ENCODE data around the gene NEIL3.

Gene NEIL3

DNA sequence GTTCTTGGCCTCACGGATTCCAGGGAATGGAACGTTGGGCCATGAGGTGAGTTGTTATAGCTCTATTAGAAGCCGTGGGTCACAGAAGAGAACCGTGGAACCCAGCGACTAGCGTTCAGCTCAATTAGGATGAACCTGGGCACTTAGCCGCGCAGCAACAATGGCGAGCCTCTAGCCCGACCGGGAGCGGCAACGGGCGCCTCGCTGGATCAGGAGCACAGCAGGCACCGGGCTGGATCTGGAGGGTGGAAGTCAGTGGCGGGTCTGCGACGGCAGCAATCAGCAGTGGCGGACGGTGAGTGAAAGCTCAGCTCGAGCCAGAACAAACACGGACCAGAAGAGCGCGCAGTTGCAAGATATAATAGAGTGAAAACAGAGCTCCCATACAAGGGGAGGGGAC is 98.3 kb downstream of the NEIL3 start:
- Mint-ChIP-seq H3K4me3 (no peak overlapping the region), H3K27me3 (no peaks in the 10 kb centered on the region), H3K4me1 (no peaks in the 10 kb centered on the region), H3K9me3 (no peaks in the 10 kb centered on the region), H3K36me3 (no peaks in the 10 kb centered on the region), H3K27ac (no peak overlapping the region)

DNA sequence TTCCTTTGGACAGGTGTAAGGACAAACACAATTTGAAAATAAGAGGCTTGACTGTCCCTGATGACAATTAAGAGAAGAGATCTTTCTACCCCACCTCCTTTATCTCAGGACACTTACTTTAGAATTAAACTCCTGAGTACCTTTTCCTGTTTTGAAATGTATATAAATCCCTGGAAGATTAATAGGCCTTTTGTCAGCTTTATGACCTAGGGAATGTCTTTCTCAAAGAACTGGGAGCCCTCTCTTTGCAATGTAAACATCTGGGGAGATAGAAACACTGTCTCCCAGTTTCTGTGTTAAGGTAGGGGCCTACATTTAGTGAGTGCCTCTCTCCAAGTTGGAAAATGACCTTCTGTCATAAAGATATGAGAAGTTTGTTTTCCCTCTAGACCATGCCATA is 100.9 kb downstream of the NEIL3 start:
- Mint-ChIP-seq H3K4me1 (no peaks in the 10 kb centered on the region), H3K27ac (no peak overlapping the region)

DNA sequence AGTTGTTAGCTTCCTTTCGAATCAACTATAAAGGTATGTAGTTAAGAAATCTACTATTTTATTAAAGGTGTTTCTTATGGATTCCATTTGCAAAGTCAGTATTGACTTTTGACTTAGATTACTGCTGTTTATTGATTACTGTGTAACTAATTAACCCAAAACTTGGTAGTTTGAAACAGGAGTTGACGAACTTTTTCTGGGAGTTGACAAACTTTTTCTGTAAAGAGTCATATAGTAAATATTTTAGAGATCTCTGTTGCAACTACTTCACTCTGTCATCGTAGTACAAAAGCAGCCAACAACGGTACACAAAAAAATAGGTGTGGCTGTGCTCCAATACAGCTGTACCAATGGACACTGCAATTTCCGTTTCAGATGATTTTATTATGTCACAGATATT is 102.3 kb downstream of the NEIL3 start:
- no peaks in the 10 kb centered on the region for H3K27me3 Mint-ChIP-seq
- no peaks in the 10 kb centered on the region for H3K4me1 Mint-ChIP-seq
- H3K4me3 Mint-ChIP-seq = no peak overlapping the region
- no peaks in the 10 kb centered on the region for H3K36me3 Mint-ChIP-seq
- H3K9me3 Mint-ChIP-seq = no peaks in the 10 kb centered on the region
- no peak overlapping the region for H3K27ac Mint-ChIP-seq

More for the DNA sequence above, 100.9 kb downstream of the NEIL3 start:
- Mint-ChIP-seq H3K9me3 (no peaks in the 10 kb centered on the region), H3K36me3 (no peaks in the 10 kb centered on the region), H3K4me3 (no peak overlapping the region), H3K27me3 (no peaks in the 10 kb centered on the region)

Data from activated naive CD4-positive, alpha-beta T cell treated with anti-CD3 and anti-CD28 coated beads, Interleukin-2, amount 50 U/mL, for 24 hours (primary cell).